ENCODE results near the gene ARHGEF2.

ARHGEF2 gene

DNA sequence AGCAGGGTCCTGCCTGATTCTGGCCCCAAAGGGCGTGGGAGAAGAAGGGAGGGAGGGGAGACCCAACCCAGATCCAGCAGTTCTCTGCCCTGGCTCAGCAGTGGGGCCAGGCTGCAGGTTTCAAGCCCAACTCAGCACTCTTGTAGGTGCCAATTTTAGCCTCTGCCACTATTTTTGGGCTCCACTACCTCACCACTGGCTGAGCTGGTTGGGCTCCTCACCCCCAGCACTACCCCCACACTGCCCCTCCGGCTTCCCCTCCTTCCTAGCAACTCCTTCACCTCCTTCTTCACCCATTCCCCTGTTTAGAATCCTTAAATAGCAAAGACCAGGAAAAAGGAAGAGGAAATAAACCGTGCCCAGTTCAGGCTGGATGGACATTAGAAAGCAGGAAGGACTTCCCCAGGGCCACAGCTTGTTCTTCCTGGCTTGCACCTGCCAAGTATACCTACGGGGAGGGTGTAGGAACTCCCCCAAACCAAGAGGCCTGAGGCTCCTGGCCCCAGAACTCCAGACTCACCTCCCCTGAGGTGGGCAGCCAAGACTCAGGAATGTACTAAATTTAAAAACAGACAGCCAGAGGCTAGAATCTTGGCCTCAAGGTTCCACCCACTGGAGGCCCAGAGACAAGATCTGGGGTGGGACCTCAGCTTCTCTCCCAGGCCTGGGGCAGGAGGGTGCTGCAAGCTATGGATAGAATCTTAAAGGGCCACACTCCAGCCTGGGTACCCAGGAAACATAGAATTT, 1.4 kb upstream of the ARHGEF2 start:
- Histone ChIP-seq H3K27me3 (ENCODE audit: control insufficient read depth in 1 of 2, insufficient read depth in 2 of 2, low read length in 2 of 2) (no peaks in the 10 kb centered on the region), H3K4me3 (ENCODE audit: low read depth in 1 of 2, low read length in 2 of 2) (peak overlapping the region; percentile 89 to 90), H3K4me1 (ENCODE audit: control insufficient read depth in 1 of 2, insufficient read depth in 2 of 2, low read length in 2 of 2) (peaks cover 72 to 85% of the 10 kb centered on the region in 2 donors)

GRCh38 chr1:155978973-155979429, 654 bp upstream of the ARHGEF2 start:
- Histone ChIP-seq H3K9ac (ENCODE audit: low read depth in 1 of 2, low read length in 2 of 2) (peak overlapping the region; percentile 83 to 91), H3K9me3 (ENCODE audit: control insufficient read depth in 1 of 2, low read length in 2 of 2) (no peaks in the 10 kb centered on the region), H3K4me3 (ENCODE audit: low read depth in 1 of 2, low read length in 2 of 2) (peak overlapping the region; percentile 89 to 90), H3K36me3 (ENCODE audit: control insufficient read depth in 1 of 2, insufficient read depth in 2 of 2, low read length in 2 of 2) (peaks cover 0 to 6% of the 10 kb centered on the region in 2 donors), H3K27ac (ENCODE audit: low read depth, low read length) (peak overlapping the region; percentile 88), H3K4me1 (ENCODE audit: control insufficient read depth in 1 of 2, insufficient read depth in 2 of 2, low read length in 2 of 2) (peaks cover 75 to 88% of the 10 kb centered on the region in 2 donors), H3K27me3 (ENCODE audit: control insufficient read depth in 1 of 2, insufficient read depth in 2 of 2, low read length in 2 of 2) (no peaks in the 10 kb centered on the region)

More for the DNA sequence above, 1.4 kb upstream of the ARHGEF2 start:
- H3K9ac ChIP-seq (ENCODE audit: low read depth in 1 of 2, low read length in 2 of 2): peak overlapping the region; percentile 83 to 91
- peak overlapping the region; percentile 88 for H3K27ac ChIP-seq (ENCODE audit: low read depth, low read length)
- H3K36me3 ChIP-seq (ENCODE audit: control insufficient read depth in 1 of 2, insufficient read depth in 2 of 2, low read length in 2 of 2): peaks cover 0 to 6% of the 10 kb centered on the region in 2 donors
- H3K9me3 ChIP-seq (ENCODE audit: control insufficient read depth in 1 of 2, low read length in 2 of 2): no peaks in the 10 kb centered on the region

GRCh38 chr1:155977690-155978324, 540 bp downstream of the ARHGEF2 start:
- Histone ChIP-seq H3K27me3 (ENCODE audit: control insufficient read depth in 1 of 2, insufficient read depth in 2 of 2, low read length in 2 of 2) (no peaks in the 10 kb centered on the region), H3K9me3 (ENCODE audit: control insufficient read depth in 1 of 2, low read length in 2 of 2) (no peaks in the 10 kb centered on the region), H3K4me3 (ENCODE audit: low read depth in 1 of 2, low read length in 2 of 2) (peak overlapping the region; percentile 89 to 90), H3K36me3 (ENCODE audit: control insufficient read depth in 1 of 2, insufficient read depth in 2 of 2, low read length in 2 of 2) (peaks cover 0 to 6% of the 10 kb centered on the region in 2 donors), H3K27ac (ENCODE audit: low read depth, low read length) (peak overlapping the region; percentile 88), H3K4me1 (ENCODE audit: control insufficient read depth in 1 of 2, insufficient read depth in 2 of 2, low read length in 2 of 2) (peaks cover 75 to 80% of the 10 kb centered on the region in 2 donors), H3K9ac (ENCODE audit: low read depth in 1 of 2, low read length in 2 of 2) (peak overlapping the region; percentile 83 to 91)

DNA sequence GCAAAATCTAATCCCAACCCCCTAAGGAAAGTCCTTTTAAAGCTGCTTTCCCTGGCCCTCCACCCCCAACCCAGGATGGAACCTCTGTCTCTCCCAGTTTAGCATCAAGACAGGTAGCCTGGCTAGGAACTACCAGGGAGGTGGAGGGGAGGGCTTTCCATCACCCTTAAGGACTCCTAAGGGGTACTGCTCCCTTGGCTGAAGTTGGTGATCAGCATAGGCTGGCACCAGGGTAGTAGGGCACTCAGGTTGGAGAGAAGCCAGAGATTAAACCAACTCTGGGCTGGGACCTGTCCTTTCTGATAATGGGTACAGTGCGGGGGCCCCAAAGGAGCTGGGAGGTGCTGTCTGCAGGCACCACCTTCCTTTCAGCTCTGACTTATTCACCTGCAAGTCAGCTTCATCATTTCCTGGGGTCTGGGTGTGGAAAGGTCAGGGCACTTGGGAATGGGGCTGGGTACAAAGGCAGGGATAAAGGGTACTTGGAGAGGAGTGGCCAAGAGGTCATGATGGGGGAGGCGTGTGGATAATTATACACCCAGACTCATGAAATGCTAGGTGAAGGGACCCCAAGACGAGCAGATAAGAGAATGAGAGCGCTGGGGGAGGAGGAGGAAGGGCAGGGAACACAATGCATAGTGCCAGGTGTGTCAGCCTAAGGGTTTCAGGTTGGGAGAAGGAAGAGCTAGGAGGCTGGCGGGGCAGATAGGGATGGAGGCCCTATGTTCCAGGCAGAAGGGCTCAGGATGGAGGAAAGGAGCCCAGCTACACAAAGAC, 1.2 kb downstream of the ARHGEF2 start:
- Histone ChIP-seq H3K4me1 (ENCODE audit: control insufficient read depth in 1 of 2, insufficient read depth in 2 of 2, low read length in 2 of 2) (peaks cover 74 to 80% of the 10 kb centered on the region in 2 donors), H3K9me3 (ENCODE audit: control insufficient read depth in 1 of 2, low read length in 2 of 2) (no peaks in the 10 kb centered on the region), H3K27ac (ENCODE audit: low read depth, low read length) (peak overlapping the region; percentile 88), H3K4me3 (ENCODE audit: low read depth in 1 of 2, low read length in 2 of 2) (peak overlapping the region; percentile 89 to 90), H3K9ac (ENCODE audit: low read depth in 1 of 2, low read length in 2 of 2) (peak overlapping the region; percentile 83 to 91), H3K27me3 (ENCODE audit: control insufficient read depth in 1 of 2, insufficient read depth in 2 of 2, low read length in 2 of 2) (no peaks in the 10 kb centered on the region), H3K36me3 (ENCODE audit: control insufficient read depth in 1 of 2, insufficient read depth in 2 of 2, low read length in 2 of 2) (peaks cover 0 to under 1% of the 10 kb centered on the region in 2 donors)

GRCh38 chr1:155976062-155976912, 2.1 kb downstream of the ARHGEF2 start:
- Histone ChIP-seq H3K9ac (ENCODE audit: low read depth in 1 of 2, low read length in 2 of 2) (peak overlapping the region; percentile 83 to 91), H3K36me3 (ENCODE audit: control insufficient read depth in 1 of 2, insufficient read depth in 2 of 2, low read length in 2 of 2) (no peaks in the 10 kb centered on the region), H3K27ac (ENCODE audit: low read depth, low read length) (peak overlapping the region; percentile 53), H3K4me1 (ENCODE audit: control insufficient read depth in 1 of 2, insufficient read depth in 2 of 2, low read length in 2 of 2) (peaks cover 69 to 75% of the 10 kb centered on the region in 2 donors), H3K4me3 (ENCODE audit: low read depth in 1 of 2, low read length in 2 of 2) (peak overlapping the region; percentile 89 to 90), H3K27me3 (ENCODE audit: control insufficient read depth in 1 of 2, insufficient read depth in 2 of 2, low read length in 2 of 2) (no peaks in the 10 kb centered on the region), H3K9me3 (ENCODE audit: control insufficient read depth in 1 of 2, low read length in 2 of 2) (no peaks in the 10 kb centered on the region)

DNA sequence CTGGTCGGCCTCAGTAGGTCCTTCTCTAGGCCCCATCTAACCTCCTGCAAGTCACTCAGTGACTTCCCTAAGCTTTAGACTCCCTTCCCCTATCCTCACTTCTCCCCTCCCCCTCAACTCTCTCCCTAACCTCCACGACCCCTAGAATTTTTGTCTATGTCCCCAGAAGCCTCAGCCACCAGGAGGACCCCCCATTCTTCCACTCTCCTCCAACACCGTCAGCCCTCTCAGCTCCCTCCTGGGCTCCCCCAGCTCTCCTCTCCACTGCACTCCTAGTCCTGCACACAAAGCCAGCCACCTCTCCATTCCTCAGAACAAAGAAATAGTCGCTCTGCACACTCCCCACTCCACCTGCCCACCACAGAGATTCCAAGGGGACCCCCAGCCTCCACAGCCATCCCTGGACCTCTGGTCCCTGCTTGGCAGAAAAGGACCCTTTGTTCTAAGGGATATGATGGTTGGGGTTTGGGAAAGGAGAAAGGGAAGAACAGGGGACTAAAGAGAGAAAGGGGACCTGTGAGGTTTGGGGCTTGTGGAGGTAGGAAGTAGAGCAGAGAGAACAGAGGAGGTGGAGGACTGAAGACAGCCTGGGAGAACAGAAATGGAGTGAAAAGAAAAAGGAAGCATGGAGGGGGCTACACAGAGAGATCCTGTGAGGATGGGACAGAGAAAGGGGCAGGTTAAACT, 2.8 kb downstream of the ARHGEF2 start:
- Histone ChIP-seq H3K27ac (ENCODE audit: low read depth, low read length) (peak overlapping the region; percentile 53), H3K9ac (ENCODE audit: low read depth in 1 of 2, low read length in 2 of 2) (peak overlapping the region; percentile 83 to 91), H3K36me3 (ENCODE audit: control insufficient read depth in 1 of 2, insufficient read depth in 2 of 2, low read length in 2 of 2) (no peaks in the 10 kb centered on the region), H3K9me3 (ENCODE audit: control insufficient read depth in 1 of 2, low read length in 2 of 2) (no peaks in the 10 kb centered on the region), H3K4me3 (ENCODE audit: low read depth in 1 of 2, low read length in 2 of 2) (peak overlapping the region; percentile 89 to 90), H3K4me1 (ENCODE audit: control insufficient read depth in 1 of 2, insufficient read depth in 2 of 2, low read length in 2 of 2) (peaks cover 64 to 73% of the 10 kb centered on the region in 2 donors), H3K27me3 (ENCODE audit: control insufficient read depth in 1 of 2, insufficient read depth in 2 of 2, low read length in 2 of 2) (no peaks in the 10 kb centered on the region)

- peak overlapping the region; percentile 89 to 90 for H3K4me3 ChIP-seq (ENCODE audit: low read depth in 1 of 2, low read length in 2 of 2)
- peak overlapping the region; percentile 1 to 91 for H3K9ac ChIP-seq (ENCODE audit: low read depth in 1 of 2, low read length in 2 of 2)
- H3K9me3 ChIP-seq (ENCODE audit: control insufficient read depth in 1 of 2, low read length in 2 of 2): no peaks in the 10 kb centered on the region
- H3K27me3 ChIP-seq (ENCODE audit: control insufficient read depth in 1 of 2, insufficient read depth in 2 of 2, low read length in 2 of 2): no peaks in the 10 kb centered on the region
- H3K36me3 ChIP-seq (ENCODE audit: control insufficient read depth in 1 of 2, insufficient read depth in 2 of 2, low read length in 2 of 2): peaks cover 1 to 4% of the 10 kb centered on the region in 2 donors
- peaks cover 62 to 73% of the 10 kb centered on the region in 2 donors for H3K4me1 ChIP-seq (ENCODE audit: control insufficient read depth in 1 of 2, insufficient read depth in 2 of 2, low read length in 2 of 2)
- no peak overlapping the region for H3K27ac ChIP-seq (ENCODE audit: low read depth, low read length)
Measured at GRCh38 chr1:155974208-155975115, 3.9 kb downstream of the ARHGEF2 start.

DNA sequence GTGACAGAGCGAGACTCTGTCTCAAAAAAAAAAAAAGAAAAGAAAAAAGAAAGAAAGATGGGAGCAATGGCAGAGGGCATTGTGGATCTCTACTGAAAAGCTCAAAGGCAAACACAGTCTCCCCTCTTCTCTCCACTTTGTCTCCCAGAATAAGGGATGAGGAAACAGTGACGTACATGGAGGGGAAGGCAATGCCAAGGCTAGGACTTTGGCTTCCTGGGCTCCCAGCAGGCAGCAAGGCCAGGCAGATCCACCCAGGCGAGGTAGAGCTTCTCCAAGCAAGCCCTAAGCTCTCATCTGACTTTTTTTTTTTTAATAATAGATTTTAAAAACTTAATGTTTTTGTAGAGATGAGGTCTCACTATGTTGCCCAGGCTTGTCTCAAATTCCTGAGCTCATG, 4.6 kb downstream of the ARHGEF2 start:
- Histone ChIP-seq H3K9me3 (ENCODE audit: control insufficient read depth in 1 of 2, low read length in 2 of 2) (no peaks in the 10 kb centered on the region), H3K27ac (ENCODE audit: low read depth, low read length) (no peak overlapping the region), H3K9ac (ENCODE audit: low read depth in 1 of 2, low read length in 2 of 2) (no peak overlapping the region), H3K27me3 (ENCODE audit: control insufficient read depth in 1 of 2, insufficient read depth in 2 of 2, low read length in 2 of 2) (no peaks in the 10 kb centered on the region), H3K4me1 (ENCODE audit: control insufficient read depth in 1 of 2, insufficient read depth in 2 of 2, low read length in 2 of 2) (peaks cover 62 to 73% of the 10 kb centered on the region in 2 donors), H3K36me3 (ENCODE audit: control insufficient read depth in 1 of 2, insufficient read depth in 2 of 2, low read length in 2 of 2) (peaks cover 9 to 12% of the 10 kb centered on the region in 2 donors), H3K4me3 (ENCODE audit: low read depth in 1 of 2, low read length in 2 of 2) (no peak overlapping the region)

Measured in duodenal mucosa (tissue), 2 donors.